CD4-positive, alpha-beta T cell treated with Interleukin-12 subunit alpha and Interleukin-12 subunit beta, for 1 hour (primary cell): Measurements from ENCODE around the gene PTGIR.

Experiments
- DNase-seq: peaks from one replicate; pipeline ENCODE4 v3.0.0-alpha.2; 2020

Gene PTGIR

GRCh38 chr19:46599716-46600373, 25.0 kb downstream of the PTGIR start:
- no peak for DNase-seq

DNA sequence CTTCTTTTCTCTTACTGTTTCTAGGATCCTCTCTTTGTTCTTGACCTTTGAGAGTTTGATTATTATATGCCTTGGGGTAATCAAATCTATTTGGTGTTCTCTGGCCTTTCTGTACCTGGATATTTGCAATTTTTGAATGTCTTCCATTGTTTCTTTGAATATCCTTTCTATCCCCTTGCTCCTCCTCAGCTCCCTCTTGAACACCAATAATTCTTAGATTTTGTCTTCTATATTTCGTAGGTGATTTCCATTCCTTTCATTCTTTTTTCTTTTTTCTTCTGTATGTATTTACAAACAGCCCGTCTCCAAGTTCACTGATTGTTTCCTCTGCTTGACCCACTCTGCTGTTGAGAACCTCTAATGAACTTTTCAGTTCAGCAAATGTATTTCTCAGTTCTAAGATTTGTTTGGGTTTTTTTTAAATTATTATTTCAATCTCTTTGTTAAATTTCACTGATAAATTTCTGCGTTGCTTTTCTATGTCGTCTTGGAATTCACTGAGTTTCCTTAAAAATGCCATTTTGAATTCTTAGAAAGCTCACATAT, 26.4 kb downstream of the PTGIR start:
- DNase-seq: no peak

GRCh38 chr19:46596008-46596407, 28.9 kb downstream of the PTGIR start:
- DNase-seq: no peak

GRCh38 chr19:46591870-46592269, 33.0 kb downstream of the PTGIR start:
- DNase-seq: no peak

- DNase-seq: no peak
These were observed 33.6 kb downstream of the PTGIR start for GRCh38 chr19:46591254-46591653.

DNA sequence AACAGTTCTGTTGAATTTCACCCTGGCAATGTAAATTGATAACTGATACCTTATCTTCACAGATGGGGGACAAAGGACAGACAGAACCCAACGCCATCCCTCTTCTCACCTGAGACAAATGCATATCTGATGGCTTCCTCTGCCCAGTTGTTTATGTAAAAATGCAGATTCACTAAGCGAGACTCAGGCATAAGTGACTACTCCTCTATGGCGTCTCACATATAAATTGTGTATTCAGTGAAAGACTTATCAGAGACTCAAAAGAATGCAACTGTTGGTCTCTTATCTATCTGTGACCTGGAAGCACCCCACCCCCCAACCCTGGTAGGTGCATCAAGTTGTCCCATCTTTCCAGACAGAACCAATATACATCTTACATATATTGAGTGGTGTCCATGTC, 37.0 kb downstream of the PTGIR start:
- no peak for DNase-seq

DNA sequence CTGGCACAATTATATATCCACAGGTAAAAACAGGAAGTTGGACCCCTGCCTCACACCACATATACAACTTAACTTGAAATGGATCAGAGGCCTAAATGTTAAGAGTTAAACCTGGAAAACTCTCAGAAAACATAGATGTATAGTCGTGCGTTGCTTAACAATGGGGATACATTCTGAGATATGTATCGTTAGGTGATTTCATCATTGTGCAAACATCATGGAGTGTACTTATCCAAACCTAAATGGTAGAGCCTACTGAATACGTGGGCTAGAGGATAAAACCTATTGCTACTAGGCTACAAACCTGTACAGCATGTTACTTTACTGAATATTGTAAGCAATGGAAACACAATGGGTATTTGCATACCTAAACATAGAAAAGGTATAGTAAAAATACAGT, 38.6 kb downstream of the PTGIR start:
- DNase-seq: no peak

GRCh38 chr19:46585539-46585938, 39.4 kb downstream of the PTGIR start:
- no peak for DNase-seq

- no peak for DNase-seq
These were observed 44.6 kb downstream of the PTGIR start for GRCh38 chr19:46580247-46580646.

DNA sequence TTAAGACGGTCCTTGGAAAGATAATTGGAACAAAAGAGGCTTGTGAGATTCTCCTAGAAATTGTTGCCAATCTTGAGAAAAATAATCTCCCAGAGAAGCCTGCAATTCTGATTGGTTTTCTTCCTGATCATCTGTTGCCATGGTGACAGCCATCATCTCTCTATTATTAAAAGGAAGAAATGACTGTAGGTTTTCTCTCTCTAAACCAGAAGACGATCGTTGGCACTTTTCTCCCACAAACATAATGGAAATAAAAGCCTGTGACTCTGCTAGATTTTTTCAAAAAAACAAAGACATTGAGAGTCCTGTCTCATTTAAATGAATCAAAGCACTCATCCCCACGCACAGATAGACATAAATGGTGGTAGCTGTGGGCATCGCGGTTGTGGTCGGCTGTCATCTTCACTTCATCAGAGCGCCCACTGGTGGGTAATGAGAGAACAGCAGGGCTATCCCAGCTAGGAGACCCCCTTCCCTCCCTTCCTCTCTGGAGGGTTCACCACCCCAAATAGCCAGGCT, 45.5 kb downstream of the PTGIR start:
- no peak for DNase-seq

- no peak for DNase-seq
These were observed 46.4 kb downstream of the PTGIR start for GRCh38 chr19:46578450-46578849.

DNA sequence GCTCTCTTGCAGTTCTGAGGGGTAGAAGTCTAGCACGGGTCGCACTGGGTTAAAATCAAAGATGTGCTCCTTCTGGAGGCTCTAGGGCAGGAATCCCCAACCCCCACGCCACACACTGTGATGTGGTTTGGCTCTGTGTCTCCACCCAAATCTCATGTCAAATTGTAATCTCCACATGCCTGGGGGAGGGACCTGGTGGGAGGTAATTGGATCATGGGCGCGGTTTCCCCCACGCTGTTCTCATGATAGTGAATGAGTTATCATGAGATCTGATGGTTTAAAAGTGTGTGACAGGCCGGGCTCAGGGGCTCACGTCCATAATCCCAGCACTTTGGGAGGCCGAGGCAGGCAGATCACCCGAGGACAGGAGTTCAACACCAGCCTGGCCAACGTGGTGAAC, 50.4 kb downstream of the PTGIR start:
- peak; percentile 41 for DNase-seq

DNA sequence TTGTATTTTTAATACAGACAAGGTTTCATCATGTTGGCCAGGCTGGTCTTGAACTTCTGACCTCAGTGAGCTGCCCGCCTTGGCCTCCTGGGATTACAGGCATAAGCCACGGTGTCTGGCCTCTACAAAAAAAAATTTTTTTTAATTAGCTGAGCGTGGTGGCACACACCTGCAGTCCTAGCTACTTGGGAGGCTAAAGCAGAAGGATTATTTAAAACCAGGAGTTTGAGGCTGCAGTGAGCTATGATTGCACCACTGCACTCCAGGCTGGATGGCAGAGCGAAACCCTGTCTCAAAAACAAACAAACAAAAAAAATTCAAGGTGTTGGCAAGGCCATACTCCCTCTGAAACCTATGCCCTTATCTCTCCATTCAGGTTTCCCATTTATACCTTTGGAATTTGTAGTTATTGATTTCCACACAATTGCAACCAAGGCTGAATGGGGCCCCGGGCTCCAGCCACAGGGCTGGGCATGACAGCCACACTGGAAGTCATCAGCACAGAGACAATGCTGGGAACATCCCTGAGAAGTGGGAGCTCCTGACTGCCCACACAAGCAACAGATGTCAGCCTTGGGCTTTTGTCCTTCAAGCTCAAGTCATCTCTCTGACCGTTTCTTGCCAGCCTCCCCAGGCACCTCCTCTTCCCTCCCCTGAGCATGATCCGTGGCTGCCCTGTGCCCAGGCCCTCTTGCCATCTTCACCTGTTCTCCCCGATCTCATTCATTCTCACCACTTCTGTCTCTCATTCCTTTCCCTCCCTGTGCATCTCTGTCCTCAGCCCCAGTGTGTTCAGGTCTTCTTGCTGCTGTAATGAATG, 51.0 kb downstream of the PTGIR start:
- no peak for DNase-seq

DNA sequence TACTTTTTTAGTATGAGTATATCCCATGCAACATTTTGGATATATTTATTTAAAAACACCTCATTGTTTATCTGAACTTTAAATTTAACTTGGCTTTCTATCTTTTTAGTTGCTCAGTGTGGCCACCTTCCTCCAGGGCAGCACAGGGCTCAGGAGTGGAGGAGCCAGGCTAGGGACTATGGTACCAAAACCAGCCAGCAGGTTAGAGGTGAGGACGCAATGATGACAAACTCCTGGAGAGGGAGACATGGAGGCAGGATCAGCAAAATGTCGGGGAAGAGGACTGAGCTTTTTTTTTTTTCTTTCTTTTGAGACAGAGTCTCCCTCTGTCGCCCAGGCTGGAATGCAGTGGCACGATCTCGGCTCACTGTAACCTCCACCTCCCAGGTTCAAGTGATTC, 53.4 kb downstream of the PTGIR start:
- DNase-seq: no peak
